NCI-H524 (cell line): Measurements from ENCODE around the gene SUMO4.
"Not testable (repeated sequence)": the region's sequence is repeated elsewhere in the genome, so short reads cannot be mapped to it uniquely, and the experiment has no call there.

Source experiments
- DNase-seq, 2 experiments: peaks; one replicate each; lab custom pipeline; 2025; lab: John Stamatoyannopoulos, UW

The SUMO4 gene

GRCh38 chr6:149431905-149432775 lies 32.1 kb downstream of the SUMO4 start:
- peak; percentile 84 to 94 for DNase-seq

GRCh38 chr6:149433405-149433804 lies 33.3 kb downstream of the SUMO4 start:
- DNase-seq = no peak

DNA sequence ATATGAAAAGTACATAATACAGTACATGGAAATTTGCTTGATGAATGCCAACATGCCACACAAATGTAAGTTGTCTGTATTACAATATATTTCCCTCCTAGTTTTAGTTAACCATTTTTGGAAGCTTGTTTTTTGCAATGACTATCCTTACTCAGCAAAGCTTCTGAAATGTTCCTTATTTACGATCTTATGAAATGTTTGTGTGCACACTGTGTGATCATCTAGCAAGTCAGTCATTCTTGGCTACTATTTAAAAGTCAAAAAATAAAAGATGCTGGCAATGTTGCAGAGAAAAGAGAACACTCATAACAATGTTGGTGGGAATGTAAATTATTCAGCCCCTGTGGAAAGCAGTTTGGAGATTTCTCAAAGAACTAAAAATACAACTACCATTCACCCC lies 33.8 kb downstream of the SUMO4 start:
- DNase-seq = no peak

- DNase-seq = no peak
Measured at GRCh38 chr6:149435919-149436586, 36.0 kb downstream of the SUMO4 start.

DNA sequence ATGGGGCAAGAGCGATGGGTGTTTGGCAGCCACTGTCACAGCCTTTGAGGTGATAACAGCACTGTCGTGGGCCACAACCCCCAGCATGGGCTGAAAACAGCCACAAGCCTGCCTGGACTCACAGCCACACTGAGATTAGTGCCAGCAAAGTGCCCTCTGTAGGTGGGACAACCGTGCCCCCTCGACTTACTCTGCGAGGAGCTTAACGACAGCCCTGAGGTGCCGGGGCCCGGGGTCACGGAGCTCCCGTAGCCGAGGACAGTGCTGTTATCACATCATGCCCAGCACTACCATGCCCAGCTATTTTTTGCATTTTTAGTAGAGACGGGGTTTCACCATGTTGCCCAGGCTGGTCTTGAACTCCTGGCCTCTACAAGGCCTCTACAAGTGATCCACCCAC lies 36.6 kb downstream of the SUMO4 start:
- no peak for DNase-seq

DNA sequence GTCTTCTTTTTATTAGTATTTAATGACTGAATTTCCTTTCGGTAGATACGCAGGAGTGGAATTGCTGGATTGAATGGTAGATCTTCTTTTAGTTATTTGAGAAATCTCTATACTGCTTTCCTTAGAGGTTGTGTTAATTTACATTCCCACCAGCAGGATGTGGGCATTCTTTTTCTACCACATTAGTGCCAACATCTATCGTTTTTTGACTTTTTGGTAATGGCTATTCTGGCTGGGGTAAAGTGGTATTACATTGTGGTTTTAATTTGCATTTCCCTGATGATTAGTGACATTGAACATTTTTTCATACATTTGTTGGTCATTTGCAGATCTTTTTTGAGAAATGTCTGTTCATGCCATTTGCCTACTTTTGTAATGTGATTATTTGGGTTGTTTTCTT lies 37.1 kb downstream of the SUMO4 start:
- DNase-seq = no peak

DNA sequence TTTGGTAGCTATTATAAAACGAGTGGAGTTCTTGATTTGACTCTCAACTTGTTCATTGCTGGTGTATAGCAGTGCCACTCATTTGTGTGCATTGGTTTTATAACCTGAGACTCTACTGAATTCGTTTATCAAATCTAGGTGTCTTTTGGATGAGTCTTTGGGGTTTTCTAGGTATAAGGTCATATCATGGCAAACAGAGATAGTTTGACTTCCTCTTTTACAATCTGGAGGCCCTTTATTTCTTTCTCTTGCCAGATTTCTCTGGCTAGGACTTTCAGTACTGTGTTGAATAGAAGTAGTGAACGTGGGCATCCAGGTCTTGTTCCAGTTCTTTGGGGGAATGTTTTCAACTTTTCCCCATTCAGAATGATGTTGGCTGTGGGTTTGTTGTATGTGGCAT lies 38.8 kb downstream of the SUMO4 start:
- no peak for DNase-seq

- no peak for DNase-seq
Measured at GRCh38 chr6:149439626-149440025, 39.6 kb downstream of the SUMO4 start.

- DNase-seq = no peak
Measured at GRCh38 chr6:149440735-149441671, 40.9 kb downstream of the SUMO4 start.

DNA sequence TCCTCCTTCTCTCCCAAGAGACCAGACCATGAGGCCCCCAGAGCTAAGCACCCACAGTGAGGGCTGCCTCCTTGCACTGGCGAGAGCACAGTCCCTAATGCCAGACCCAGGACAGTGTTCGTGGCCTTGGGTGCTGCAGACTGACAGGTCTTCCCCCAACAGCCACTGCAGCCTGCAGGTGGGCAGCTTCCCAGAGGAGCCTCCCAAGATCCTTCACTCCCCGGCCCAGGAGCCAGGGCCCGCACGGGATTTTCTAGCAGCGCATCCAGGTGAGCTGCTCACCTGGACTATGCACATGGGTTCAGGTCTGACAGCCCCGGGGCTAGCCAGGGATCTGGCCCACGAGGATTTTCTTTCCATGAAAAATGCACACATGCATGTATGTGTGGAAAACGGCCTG lies 41.7 kb downstream of the SUMO4 start:
- no peak for DNase-seq

GRCh38 chr6:149443411-149444181 lies 43.5 kb downstream of the SUMO4 start:
- DNase-seq = no peak

DNA sequence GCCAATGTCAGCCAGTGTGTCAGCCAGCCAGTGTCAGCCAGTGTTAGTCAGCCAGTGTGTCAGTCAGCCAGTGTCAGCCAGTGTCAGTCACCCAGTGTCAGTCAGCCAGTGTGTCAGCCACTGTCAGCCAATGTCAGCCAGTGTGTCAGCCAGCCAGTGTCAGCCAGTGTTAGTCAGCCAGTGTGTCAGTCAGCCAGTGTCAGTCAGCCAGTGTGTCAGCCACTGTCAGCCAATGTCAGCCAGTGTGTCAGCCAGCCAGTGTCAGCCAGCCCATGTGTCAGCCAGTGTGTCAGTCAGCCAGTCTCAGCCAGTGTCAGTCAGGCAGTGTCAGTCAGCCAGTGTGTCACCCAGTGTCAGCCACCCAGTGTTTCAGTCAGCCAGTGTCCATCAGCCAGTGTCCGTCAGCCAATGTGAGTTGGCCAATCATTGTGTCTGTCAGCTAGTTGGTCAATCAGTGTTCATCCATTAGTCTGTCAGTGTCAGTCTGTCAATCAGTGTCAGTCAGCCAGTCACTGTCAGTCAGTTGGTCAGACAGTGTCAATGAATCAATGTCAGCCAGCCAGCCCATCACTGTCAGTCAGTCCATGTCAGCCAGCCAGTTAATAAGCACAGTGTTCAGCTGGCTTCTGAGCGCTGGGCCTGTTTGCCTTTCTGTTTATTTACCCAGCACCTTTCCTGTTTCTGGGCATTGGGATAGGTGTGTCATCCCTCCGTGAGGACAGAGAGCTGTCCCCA lies 44.5 kb downstream of the SUMO4 start:
- not testable (repeated sequence) for DNase-seq

- DNase-seq = peak in 1 of 2 experiments; percentile 67
Measured at GRCh38 chr6:149445095-149445466, 45.0 kb downstream of the SUMO4 start.

GRCh38 chr6:149445573-149445972 lies 45.5 kb downstream of the SUMO4 start:
- no peak for DNase-seq

DNA sequence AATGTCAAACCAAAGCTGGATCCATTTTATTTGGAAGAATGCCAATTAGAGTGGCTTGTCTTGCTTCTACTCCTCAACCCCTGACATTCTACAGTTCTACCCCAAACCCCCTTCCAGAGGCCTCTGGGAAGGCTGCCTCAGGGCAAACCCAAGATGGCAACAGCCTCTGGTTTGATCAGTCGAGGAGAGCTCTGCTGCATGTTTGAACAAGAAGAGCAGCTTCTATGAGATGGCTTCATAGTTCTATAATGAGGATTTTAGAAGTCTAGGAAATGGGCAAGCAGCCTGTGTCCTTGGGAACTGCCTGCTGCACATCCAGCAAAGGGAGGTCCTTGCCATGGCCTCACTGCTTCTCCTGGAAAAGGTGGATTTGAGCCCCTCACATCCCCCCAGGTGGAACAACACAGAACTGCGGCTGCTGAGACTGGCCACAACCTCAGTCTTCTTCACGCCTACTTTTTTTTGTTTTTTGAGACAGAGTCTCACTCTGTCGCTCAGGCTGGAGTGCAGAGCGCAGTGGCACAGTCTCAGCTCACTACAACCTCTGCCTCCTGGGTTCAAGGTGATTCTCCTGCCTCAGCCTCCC lies 46.8 kb downstream of the SUMO4 start:
- DNase-seq = no peak

DNA sequence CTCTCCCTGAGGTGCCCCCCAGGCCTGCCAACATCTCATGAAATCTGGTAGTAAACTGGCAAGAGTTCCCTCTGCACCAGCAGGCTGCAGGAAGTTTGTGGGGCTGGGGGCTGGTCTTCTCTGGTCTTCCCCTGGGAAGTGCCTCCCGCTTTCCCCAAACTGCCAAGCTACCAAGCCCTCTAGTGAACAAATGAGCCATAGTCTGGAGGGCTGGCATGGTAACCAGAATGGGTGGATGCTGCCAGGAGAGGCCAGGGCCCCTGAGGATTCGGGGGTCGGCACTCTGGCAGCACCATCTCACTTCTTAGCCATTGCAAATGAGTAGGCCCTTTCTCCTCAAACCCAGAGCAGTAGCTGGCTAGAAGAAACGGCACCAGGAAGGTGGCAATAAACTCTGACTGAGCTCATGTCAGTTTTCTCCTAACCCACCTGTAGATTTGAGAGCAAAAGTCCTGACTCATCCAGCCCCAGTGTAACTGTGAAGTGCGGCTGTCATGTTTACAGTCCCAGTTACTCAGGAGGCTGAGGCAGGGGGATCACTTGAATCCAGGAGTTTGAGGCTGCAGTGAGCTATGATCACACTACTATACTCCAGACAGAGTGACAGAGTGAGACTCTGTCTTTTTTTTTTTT lies 48.9 kb downstream of the SUMO4 start:
- DNase-seq = no peak

GRCh38 chr6:149449831-149450678 lies 50.0 kb downstream of the SUMO4 start:
- DNase-seq = no peak
